Measurements from ENCODE around the gene RHBDF2. TPM values are rescaled to one million over a fixed set of nuclear protein-coding genes. Genes with fewer than 3 reads are reported as not detected.

Gene RHBDF2
- total RNA-seq, 1 experiment from 2014 or later: 39.6 TPM

GRCh38 chr17:76532072-76532651, 30.9 kb upstream of the RHBDF2 start:
- ChIA-PET POLR2A (ENCODE audit: unreplicated experiment) (interaction anchor here (0.6 kb wide), 1 partner anchor 57 kb away, joined by 3 read pairs; no protein-coding TSS in a partner anchor), CTCF (interaction anchor here (0.6 kb wide), 1 partner anchor 833 kb away, joined by 3 read pairs; no protein-coding TSS in a partner anchor)
- H3K4me2 ChIP-seq: 0 out of 2 replicates have a peak overlapping the region, but pooled peaks have one; percentile 23
- no peak overlapping the region for H3K4me3 ChIP-seq
- no peaks in the 10 kb centered on the region for H3K79me2 ChIP-seq (ENCODE audit: low read depth)
- no TSS peak for BruUV-seq (replicated peaks)
- no peak for TF ChIP-seq EZH2 (IDR thresholded peaks at IDR 0.05; ENCODE audit: low read depth)
- TF ChIP-seq, protein P1, sequence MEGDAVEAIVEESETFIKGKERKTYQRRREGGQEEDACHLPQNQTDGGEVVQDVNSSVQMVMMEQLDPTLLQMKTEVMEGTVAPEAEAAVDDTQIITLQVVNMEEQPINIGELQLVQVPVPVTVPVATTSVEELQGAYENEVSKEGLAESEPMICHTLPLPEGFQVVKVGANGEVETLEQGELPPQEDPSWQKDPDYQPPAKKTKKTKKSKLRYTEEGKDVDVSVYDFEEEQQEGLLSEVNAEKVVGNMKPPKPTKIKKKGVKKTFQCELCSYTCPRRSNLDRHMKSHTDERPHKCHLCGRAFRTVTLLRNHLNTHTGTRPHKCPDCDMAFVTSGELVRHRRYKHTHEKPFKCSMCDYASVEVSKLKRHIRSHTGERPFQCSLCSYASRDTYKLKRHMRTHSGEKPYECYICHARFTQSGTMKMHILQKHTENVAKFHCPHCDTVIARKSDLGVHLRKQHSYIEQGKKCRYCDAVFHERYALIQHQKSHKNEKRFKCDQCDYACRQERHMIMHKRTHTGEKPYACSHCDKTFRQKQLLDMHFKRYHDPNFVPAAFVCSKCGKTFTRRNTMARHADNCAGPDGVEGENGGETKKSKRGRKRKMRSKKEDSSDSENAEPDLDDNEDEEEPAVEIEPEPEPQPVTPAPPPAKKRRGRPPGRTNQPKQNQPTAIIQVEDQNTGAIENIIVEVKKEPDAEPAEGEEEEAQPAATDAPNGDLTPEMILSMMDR (conservative IDR thresholded peaks at IDR 0.05): no peak
- no peaks in the 10 kb centered on the region for H3K36me3 ChIP-seq (ENCODE audit: low read depth)
- intact Hi-C loops (cut with micrococcal nuclease; ENCODE audit: unreplicated experiment): no loop called here
- H3K9me2 ChIP-seq (ENCODE audit: insufficient read depth): no peaks in the 10 kb centered on the region
- peak; percentile 66 to 77 for DNase-seq
- peaks cover 49% of the 10 kb centered on the region for H3K4me1 ChIP-seq (replicated peaks; ENCODE audit: insufficient read depth)
- no peaks in the 10 kb centered on the region for H4K20me1 ChIP-seq (ENCODE audit: insufficient read depth)
- peaks cover 26% of the 10 kb centered on the region for H3F3A ChIP-seq (ENCODE audit: insufficient read depth, low read depth)
- no peaks in the 10 kb centered on the region for H3K27me3 ChIP-seq (ENCODE audit: insufficient read depth, low read depth)
- H3K9me3 ChIP-seq (ENCODE audit: insufficient read depth, low read depth): no peaks in the 10 kb centered on the region
- no peak overlapping the region for H2AFZ ChIP-seq
- H3K27ac ChIP-seq: peak overlapping the region; percentile 81

DNA sequence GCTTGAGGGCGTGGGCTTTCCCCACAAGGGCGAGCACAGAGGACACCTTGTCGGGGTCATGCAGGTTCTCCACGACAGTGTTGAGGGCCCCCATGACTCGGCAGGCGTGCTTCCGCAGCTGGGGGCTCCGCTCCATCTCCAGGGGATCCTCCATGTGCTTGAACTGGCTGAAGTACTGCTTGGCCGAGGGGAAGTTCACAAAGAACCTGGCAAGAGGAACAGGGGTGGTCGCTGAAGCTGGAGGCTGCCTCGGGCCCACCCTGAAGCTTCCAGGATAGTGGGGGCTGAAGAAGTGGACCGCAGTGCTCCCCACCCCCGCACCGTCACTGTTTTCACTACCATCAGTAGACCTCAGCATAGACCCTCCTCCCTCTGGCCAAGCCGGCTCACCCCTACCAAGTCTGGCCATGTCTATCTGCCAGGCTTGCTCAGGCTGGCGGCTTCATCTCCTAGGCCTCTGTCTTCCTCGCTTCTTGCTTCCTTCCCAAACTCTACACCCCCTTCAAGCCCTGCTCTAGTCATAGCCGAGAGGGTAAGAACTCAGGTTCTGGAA, 30.3 kb upstream of the RHBDF2 start:
- peak overlapping the region; percentile 81 for H3K27ac ChIP-seq
- ChIA-PET CTCF (interaction anchor here (0.6 kb wide), 1 partner anchor 195 kb away, joined by 8 read pairs; no protein-coding TSS in a partner anchor), POLR2A (ENCODE audit: unreplicated experiment) (no interaction called here)

GRCh38 chr17:76530811-76531485, 29.7 kb upstream of the RHBDF2 start:
- peaks cover 26% of the 10 kb centered on the region for H3F3A ChIP-seq (ENCODE audit: insufficient read depth, low read depth)
- ChIA-PET CTCF (interaction anchor here (0.6 kb wide), 1 partner anchor 194 kb away, joined by 8 read pairs; no protein-coding TSS in a partner anchor), POLR2A (ENCODE audit: unreplicated experiment) (no interaction called here)
- TF ChIP-seq EZH2 (IDR thresholded peaks at IDR 0.05; ENCODE audit: low read depth): no peak
- TF ChIP-seq, protein P1 (conservative IDR thresholded peaks at IDR 0.05): no peak
- no peak overlapping the region for H3K4me2 ChIP-seq
- no peaks in the 10 kb centered on the region for H3K27me3 ChIP-seq (ENCODE audit: insufficient read depth, low read depth)
- H4K20me1 ChIP-seq (ENCODE audit: insufficient read depth): no peaks in the 10 kb centered on the region
- H3K79me2 ChIP-seq (ENCODE audit: low read depth): no peaks in the 10 kb centered on the region
- peaks cover 49% of the 10 kb centered on the region for H3K4me1 ChIP-seq (replicated peaks; ENCODE audit: insufficient read depth)
- H3K9me3 ChIP-seq (ENCODE audit: insufficient read depth, low read depth): no peaks in the 10 kb centered on the region
- no peaks in the 10 kb centered on the region for H3K9me2 ChIP-seq (ENCODE audit: insufficient read depth)
- intact Hi-C loops (cut with micrococcal nuclease; ENCODE audit: unreplicated experiment): no loop called here
- H2AFZ ChIP-seq: no peak overlapping the region
- no peaks in the 10 kb centered on the region for H3K36me3 ChIP-seq (ENCODE audit: low read depth)
- H3K4me3 ChIP-seq: no peak overlapping the region
- DNase-seq: no peak
- BruUV-seq (replicated peaks): no TSS peak
- no peak overlapping the region for H3K27ac ChIP-seq

More for the DNA sequence above, 30.3 kb upstream of the RHBDF2 start:
- Histone ChIP-seq H3K9me3 (ENCODE audit: insufficient read depth, low read depth) (no peaks in the 10 kb centered on the region), H3K4me2 (0 out of 2 replicates have a peak overlapping the region, but pooled peaks have one; percentile 23), H3K9me2 (ENCODE audit: insufficient read depth) (no peaks in the 10 kb centered on the region), H3K27me3 (ENCODE audit: insufficient read depth, low read depth) (no peaks in the 10 kb centered on the region), H2AFZ (no peak overlapping the region), H3K4me3 (no peak overlapping the region), H3K79me2 (ENCODE audit: low read depth) (no peaks in the 10 kb centered on the region), H3F3A (ENCODE audit: insufficient read depth, low read depth) (peaks cover 26% of the 10 kb centered on the region), H4K20me1 (ENCODE audit: insufficient read depth) (no peaks in the 10 kb centered on the region), H3K36me3 (ENCODE audit: low read depth) (no peaks in the 10 kb centered on the region), H3K4me1 (replicated peaks; ENCODE audit: insufficient read depth) (peaks cover 49% of the 10 kb centered on the region)
- intact Hi-C loops (cut with micrococcal nuclease; ENCODE audit: unreplicated experiment): no loop called here
- no peak for DNase-seq
- TF ChIP-seq EZH2 (IDR thresholded peaks at IDR 0.05; ENCODE audit: low read depth): no peak
- TF ChIP-seq, protein P1 (conservative IDR thresholded peaks at IDR 0.05): no peak
- BruUV-seq (replicated peaks): no TSS peak

All from PC-9 (cell line).